Nasal cavity respiratory epithelium epithelial cell of viscerocranial mucosa (primary cell): ENCODE data around the gene PRSS37. TPM values are rescaled to one million over a fixed set of nuclear protein-coding genes. Genes with fewer than 3 reads are reported as not detected.

Experiments used
- total RNA-seq: library from RNA; depleted of rRNA; stranded (reverse); fragments of >200 nt; gene quantifications from 2 replicates; pipeline ENCODE4 v1.2.3, GENCODE V29; 2014

The PRSS37 gene
- not detected in 2 replicates for total RNA-seq

DNA sequence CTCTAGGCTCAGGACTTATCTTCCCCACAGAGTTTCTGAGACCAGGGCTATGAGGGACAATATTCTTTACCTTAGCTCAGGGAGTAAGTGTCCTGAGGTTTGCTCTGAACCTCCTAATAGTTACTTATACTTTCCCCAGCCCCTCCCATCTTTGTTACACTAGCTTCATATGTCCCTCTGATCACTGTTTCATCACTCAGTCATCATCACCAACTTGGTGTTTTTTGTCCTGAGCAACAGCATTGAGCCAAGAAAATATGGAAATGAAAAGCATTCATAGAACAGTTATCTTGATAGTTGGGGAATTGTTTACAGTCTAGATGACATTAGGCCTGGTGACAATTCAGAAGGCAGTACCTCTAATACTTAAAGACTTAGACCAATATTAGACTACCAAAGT lies at the start of gene PRSS37:
Gene PRSS37, minus strand, starts transcription at position 101 of the 400 bp plus-strand sequence. CDS start 436 bp downstream, outside the sequence.

GRCh38 chr7:141789917-141790316 lies 51.4 kb downstream of the PRSS37 start, which contains the start of gene TAS2R5:
Gene TAS2R5, plus strand, starts transcription at chr7:141790217. Its CDS starts 145 bp downstream, at chr7:141790362.

Other genes with a start within 250 kb of the PRSS37 start
- gene DENND11, start 139.3 kb downstream of the PRSS37 start, total RNA-seq = 16.1 and 28.5 TPM in 2 replicates
- under 0.01 and 0.14 TPM in 2 replicates for gene WEE2, start 133.1 kb downstream of the PRSS37 start, total RNA-seq
- gene SSBP1, start 103.1 kb downstream of the PRSS37 start, total RNA-seq = 116 and 149 TPM in 2 replicates
- gene TAS2R3, start 77.4 kb downstream of the PRSS37 start, total RNA-seq = 1.0 and 7.8 TPM in 2 replicates
- gene TAS2R4, start 64.8 kb downstream of the PRSS37 start, total RNA-seq = 1.0 and 6.4 TPM in 2 replicates
- gene TAS2R5, start 51.3 kb downstream of the PRSS37 start, total RNA-seq = 1.0 and 4.4 TPM in 2 replicates
- gene OR9A4, start 74.9 kb upstream of the PRSS37 start, total RNA-seq = 0.43 TPM in 1 of 2 replicates, not detected in the other
- gene CLEC5A, start 105.5 kb upstream of the PRSS37 start, total RNA-seq = 0.07 TPM in 1 of 2 replicates, not detected in the other
- not detected in 2 replicates for gene TAS2R38, start 132.3 kb upstream of the PRSS37 start, total RNA-seq
- gene MGAM, start 154.4 kb upstream of the PRSS37 start, total RNA-seq = under 0.01 and 4.1 TPM in 2 replicates